Activated T-cell treated with anti-CD3 and anti-CD28 coated beads, Interleukin-2, amount 50 U/mL, for 24 hours (primary cell): ENCODE results near the gene VWA1.
"Not testable (repeated sequence)": the region's sequence is repeated elsewhere in the genome, so short reads cannot be mapped to it uniquely, and the experiment has no call there.

ENCODE experiments used
- DNase-seq: peaks from one replicate; pipeline ENCODE4 v3.0.0-alpha.2; 2020
- H3K27ac Mint-ChIP-seq: 2 replicates; pipeline ENCODE4 v1.8.0; 2020; ENCODE audit warnings: mild to moderate bottlenecking, mixed read lengths
- H3K27me3 Mint-ChIP-seq: 2 replicates; pipeline ENCODE4 v1.8.0; 2020; ENCODE audit warnings: mixed read lengths
- H3K36me3 Mint-ChIP-seq: 2 replicates; pipeline ENCODE4 v1.8.0; 2020; ENCODE audit warnings: low read depth, mixed read lengths
- H3K4me1 Mint-ChIP-seq: 2 replicates; pipeline ENCODE4 v1.8.0; 2020; ENCODE audit warnings: low read depth, mixed read lengths
- H3K4me3 Mint-ChIP-seq: 2 replicates; pipeline ENCODE4 v1.8.0; 2020; ENCODE audit warnings: mild to moderate bottlenecking, moderate library complexity, mixed read lengths
- H3K9me3 Mint-ChIP-seq: 2 replicates; pipeline ENCODE4 v1.8.0; 2020; ENCODE audit warnings: mixed read lengths

Gene VWA1

GRCh38 chr1:1425753-1426495 lies 9.6 kb upstream of the VWA1 start:
- Mint-ChIP-seq H3K4me1 (peaks cover 10% of the 10 kb centered on the region), H3K27me3 (peaks cover 53% of the 10 kb centered on the region), H3K27ac (no peak overlapping the region), H3K4me3 (no peak overlapping the region), H3K36me3 (no peaks in the 10 kb centered on the region), H3K9me3 (no peaks in the 10 kb centered on the region)
- DNase-seq, result no peak

- H3K27me3 Mint-ChIP-seq, result peaks cover 52% of the 10 kb centered on the region
- DNase-seq, result no peak
- no peak overlapping the region for H3K4me3 Mint-ChIP-seq
- peaks cover 10% of the 10 kb centered on the region for H3K4me1 Mint-ChIP-seq
- H3K27ac Mint-ChIP-seq, result no peak overlapping the region
- H3K9me3 Mint-ChIP-seq, result no peaks in the 10 kb centered on the region
- H3K36me3 Mint-ChIP-seq, result no peaks in the 10 kb centered on the region
Observed at GRCh38 chr1:1426496-1427105, 8.9 kb upstream of the VWA1 start.

- DNase-seq, result no peak
- H3K36me3 Mint-ChIP-seq, result no peaks in the 10 kb centered on the region
- no peak overlapping the region for H3K4me3 Mint-ChIP-seq
- H3K9me3 Mint-ChIP-seq, result no peaks in the 10 kb centered on the region
- peaks cover 53% of the 10 kb centered on the region for H3K27me3 Mint-ChIP-seq
- H3K4me1 Mint-ChIP-seq, result peaks cover 8% of the 10 kb centered on the region
- no peak overlapping the region for H3K27ac Mint-ChIP-seq
Observed at GRCh38 chr1:1427106-1427819, 8.2 kb upstream of the VWA1 start.

- Mint-ChIP-seq H3K36me3 (no peaks in the 10 kb centered on the region), H3K9me3 (no peaks in the 10 kb centered on the region), H3K4me1 (peaks cover 4% of the 10 kb centered on the region), H3K4me3 (no peak overlapping the region), H3K27ac (no peak overlapping the region), H3K27me3 (peaks cover 51% of the 10 kb centered on the region)
- no peak for DNase-seq
Observed at GRCh38 chr1:1427820-1428148, 7.7 kb upstream of the VWA1 start.

GRCh38 chr1:1428174-1428573 lies 7.3 kb upstream of the VWA1 start:
- peaks cover 47% of the 10 kb centered on the region for H3K27me3 Mint-ChIP-seq
- H3K4me3 Mint-ChIP-seq, result no peak overlapping the region
- no peak overlapping the region for H3K27ac Mint-ChIP-seq
- no peak for DNase-seq
- H3K9me3 Mint-ChIP-seq, result no peaks in the 10 kb centered on the region
- H3K36me3 Mint-ChIP-seq, result no peaks in the 10 kb centered on the region
- H3K4me1 Mint-ChIP-seq, result peaks cover 2% of the 10 kb centered on the region

GRCh38 chr1:1428967-1429366 lies 6.5 kb upstream of the VWA1 start:
- not testable (repeated sequence) for H3K4me3 Mint-ChIP-seq, H3K4me1 Mint-ChIP-seq, H3K9me3 Mint-ChIP-seq, H3K27ac Mint-ChIP-seq, DNase-seq, H3K36me3 Mint-ChIP-seq
- peaks cover 46% of the 10 kb centered on the region for H3K27me3 Mint-ChIP-seq

- no peak for DNase-seq
- Mint-ChIP-seq H3K27ac (no peak overlapping the region), H3K36me3 (no peaks in the 10 kb centered on the region), H3K4me1 (peaks cover 10% of the 10 kb centered on the region), H3K27me3 (peaks cover 46% of the 10 kb centered on the region), H3K9me3 (no peaks in the 10 kb centered on the region), H3K4me3 (no peak overlapping the region)
Observed at GRCh38 chr1:1429671-1430073, 5.8 kb upstream of the VWA1 start.

- DNase-seq, result no peak
- Mint-ChIP-seq H3K36me3 (no peaks in the 10 kb centered on the region), H3K4me3 (no peak overlapping the region), H3K9me3 (no peaks in the 10 kb centered on the region), H3K27ac (no peak overlapping the region), H3K27me3 (peaks cover 46% of the 10 kb centered on the region), H3K4me1 (peaks cover 15% of the 10 kb centered on the region)
Observed at GRCh38 chr1:1430114-1430982, 5.1 kb upstream of the VWA1 start.

GRCh38 chr1:1430992-1431844 lies 4.3 kb upstream of the VWA1 start:
- Mint-ChIP-seq H3K4me1 (peaks cover 16% of the 10 kb centered on the region), H3K4me3 (no peak overlapping the region), H3K36me3 (no peaks in the 10 kb centered on the region), H3K27ac (no peak overlapping the region), H3K9me3 (no peaks in the 10 kb centered on the region), H3K27me3 (peaks cover 43% of the 10 kb centered on the region)
- no peak for DNase-seq

- Mint-ChIP-seq H3K36me3 (no peaks in the 10 kb centered on the region), H3K4me3 (no peak overlapping the region), H3K9me3 (no peaks in the 10 kb centered on the region), H3K4me1 (peaks cover 18% of the 10 kb centered on the region), H3K27ac (no peak overlapping the region), H3K27me3 (peaks cover 46% of the 10 kb centered on the region)
- no peak for DNase-seq
Observed at GRCh38 chr1:1431845-1432273, 3.6 kb upstream of the VWA1 start.

GRCh38 chr1:1432274-1432950 lies 3.1 kb upstream of the VWA1 start:
- H3K9me3 Mint-ChIP-seq, result no peaks in the 10 kb centered on the region

GRCh38 chr1:1432951-1433803 lies 2.3 kb upstream of the VWA1 start:
- Mint-ChIP-seq H3K36me3 (no peaks in the 10 kb centered on the region), H3K4me1 (peaks cover 18% of the 10 kb centered on the region), H3K27me3 (peaks cover 48% of the 10 kb centered on the region), H3K4me3 (peak overlapping the region; percentile 51), H3K27ac (peak overlapping the region; percentile 80), H3K9me3 (no peaks in the 10 kb centered on the region)
- no peak for DNase-seq

More at GRCh38 chr1:1432274-1432950, 3.1 kb upstream of the VWA1 start:
- H3K27ac Mint-ChIP-seq, result no peak overlapping the region
- H3K27me3 Mint-ChIP-seq, result peaks cover 47% of the 10 kb centered on the region
- H3K4me3 Mint-ChIP-seq, result no peak overlapping the region
- no peaks in the 10 kb centered on the region for H3K36me3 Mint-ChIP-seq
- H3K4me1 Mint-ChIP-seq, result peaks cover 18% of the 10 kb centered on the region
- no peak for DNase-seq

GRCh38 chr1:1433804-1434130 lies 1.7 kb upstream of the VWA1 start:
- Mint-ChIP-seq H3K4me1 (peaks cover 18% of the 10 kb centered on the region), H3K27ac (peak overlapping the region; percentile 80), H3K9me3 (no peaks in the 10 kb centered on the region), H3K27me3 (peaks cover 49% of the 10 kb centered on the region), H3K36me3 (no peaks in the 10 kb centered on the region), H3K4me3 (peak overlapping the region; percentile 51)
- DNase-seq, result peak; percentile 70
